ENCODE results near the gene KMT2D.

DNA sequence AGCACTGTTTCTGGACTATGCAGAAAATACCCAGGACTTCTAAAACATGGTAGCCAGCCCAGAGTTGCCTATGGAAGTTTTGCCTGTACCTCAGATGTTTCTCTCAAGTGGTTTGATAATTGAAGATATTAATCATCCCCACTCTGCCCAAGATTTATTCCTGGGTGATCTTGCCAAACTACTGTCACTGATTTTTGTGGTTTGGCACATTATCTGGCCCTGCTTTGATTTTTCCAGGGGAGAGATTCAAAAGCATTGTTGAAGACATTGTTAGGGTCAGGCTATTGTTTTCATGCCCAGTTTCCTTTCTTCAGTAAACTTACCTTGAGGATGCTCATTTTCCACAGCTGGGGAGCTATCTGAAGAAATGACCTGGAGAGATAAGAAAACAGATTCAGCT is 47.9 kb downstream of the KMT2D start:
- no peak for TF ChIP-seq CTCF (IDR thresholded peaks at IDR 0.05; ENCODE audit: insufficient read depth, low read depth, low read length)
- TF ChIP-seq EZH2 (IDR thresholded peaks at IDR 0.05; ENCODE audit: insufficient read depth, low read length) = no peak

Measured in astrocyte (in vitro differentiated cells and primary cell).